ENCODE measurements around the gene TMOD2.

- TF ChIP-seq CTCF (IDR thresholded peaks at IDR 0.05), result no peak
- TF ChIP-seq ZFX (IDR thresholded peaks at IDR 0.05; ENCODE audit: borderline replicate concordance), result no peak
Measured at GRCh38 chr15:51812598-51812997, 61.2 kb downstream of the TMOD2 start.
